ENCODE results near the gene FAM161A.
"Not testable (repeated sequence)": the region's sequence is repeated elsewhere in the genome, so short reads cannot be mapped to it uniquely, and the experiment has no call there.

FAM161A gene

DNA sequence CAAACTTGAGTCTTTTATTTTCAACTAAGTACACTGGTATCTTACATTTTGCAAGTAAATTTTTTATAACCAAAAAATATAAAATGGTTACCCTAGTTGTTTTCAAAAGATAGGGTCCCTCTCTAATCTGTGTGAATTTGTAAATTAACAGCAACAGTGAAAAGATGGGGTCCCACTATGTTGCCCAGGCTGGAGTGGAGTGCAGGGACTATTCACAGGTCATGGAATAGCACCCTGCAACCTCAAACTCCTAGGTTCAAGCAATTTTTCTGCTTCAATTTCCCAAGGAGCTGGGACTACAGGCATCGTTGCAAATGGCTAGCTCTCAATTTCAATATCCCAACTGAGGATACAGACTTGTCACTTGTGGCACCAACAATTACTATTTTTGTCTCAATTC is 22.5 kb upstream of the FAM161A start:
- Histone ChIP-seq H3K27ac (ENCODE audit: extremely low read depth, low read depth, low read length) (no peak overlapping the region), H3K36me3 (ENCODE audit: control insufficient read depth in 2 of 2, insufficient read depth in 1 of 2, low read length in 2 of 2) (peaks cover 98% of the 10 kb centered on the region in 2 experiments), H3K4me3 (ENCODE audit: low read depth, low read length) (no peak overlapping the region), H3K9me3 (ENCODE audit: control insufficient read depth, insufficient read depth, low read depth, low read length) (no peaks in the 10 kb centered on the region), H3K4me1 (ENCODE audit: control insufficient read depth, insufficient read depth, low read length) (no peaks in the 10 kb centered on the region)
- no peak for TF ChIP-seq ZNF837 (tag by site-specific recombination; IDR thresholded peaks at IDR 0.05)
- TF ChIP-seq, protein P1, sequence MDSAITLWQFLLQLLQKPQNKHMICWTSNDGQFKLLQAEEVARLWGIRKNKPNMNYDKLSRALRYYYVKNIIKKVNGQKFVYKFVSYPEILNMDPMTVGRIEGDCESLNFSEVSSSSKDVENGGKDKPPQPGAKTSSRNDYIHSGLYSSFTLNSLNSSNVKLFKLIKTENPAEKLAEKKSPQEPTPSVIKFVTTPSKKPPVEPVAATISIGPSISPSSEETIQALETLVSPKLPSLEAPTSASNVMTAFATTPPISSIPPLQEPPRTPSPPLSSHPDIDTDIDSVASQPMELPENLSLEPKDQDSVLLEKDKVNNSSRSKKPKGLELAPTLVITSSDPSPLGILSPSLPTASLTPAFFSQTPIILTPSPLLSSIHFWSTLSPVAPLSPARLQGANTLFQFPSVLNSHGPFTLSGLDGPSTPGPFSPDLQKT (IDR thresholded peaks at IDR 0.05; ENCODE audit: borderline replicate concordance, low read depth, low read length) = no peak
- no peak for TF ChIP-seq GLI2 (tag by site-specific recombination; IDR thresholded peaks at IDR 0.05; ENCODE audit: borderline replicate concordance, low read depth)
- TF ChIP-seq ZNF645 (tag by site-specific recombination; IDR thresholded peaks at IDR 0.05) = no peak
- no peak for TF ChIP-seq ZFP41 (tag by site-specific recombination; IDR thresholded peaks at IDR 0.05; ENCODE audit: borderline replicate concordance)
- no peak for TF ChIP-seq ZNF140 (tag by site-specific recombination; IDR thresholded peaks at IDR 0.05)
- TF ChIP-seq KLF7 (tag by site-specific recombination; IDR thresholded peaks at IDR 0.05; ENCODE audit: borderline replicate concordance) = no peak
- no peak for TF ChIP-seq ZNF549 (tag by site-specific recombination; IDR thresholded peaks at IDR 0.05)
- TF ChIP-seq GFI1B (tag by site-specific recombination; IDR thresholded peaks at IDR 0.05) = no peak
- TF ChIP-seq, protein P2, sequence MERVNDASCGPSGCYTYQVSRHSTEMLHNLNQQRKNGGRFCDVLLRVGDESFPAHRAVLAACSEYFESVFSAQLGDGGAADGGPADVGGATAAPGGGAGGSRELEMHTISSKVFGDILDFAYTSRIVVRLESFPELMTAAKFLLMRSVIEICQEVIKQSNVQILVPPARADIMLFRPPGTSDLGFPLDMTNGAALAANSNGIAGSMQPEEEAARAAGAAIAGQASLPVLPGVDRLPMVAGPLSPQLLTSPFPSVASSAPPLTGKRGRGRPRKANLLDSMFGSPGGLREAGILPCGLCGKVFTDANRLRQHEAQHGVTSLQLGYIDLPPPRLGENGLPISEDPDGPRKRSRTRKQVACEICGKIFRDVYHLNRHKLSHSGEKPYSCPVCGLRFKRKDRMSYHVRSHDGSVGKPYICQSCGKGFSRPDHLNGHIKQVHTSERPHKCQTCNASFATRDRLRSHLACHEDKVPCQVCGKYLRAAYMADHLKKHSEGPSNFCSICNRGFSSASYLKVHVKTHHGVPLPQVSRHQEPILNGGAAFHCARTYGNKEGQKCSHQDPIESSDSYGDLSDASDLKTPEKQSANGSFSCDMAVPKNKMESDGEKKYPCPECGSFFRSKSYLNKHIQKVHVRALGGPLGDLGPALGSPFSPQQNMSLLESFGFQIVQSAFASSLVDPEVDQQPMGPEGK (tag by site-specific recombination; IDR thresholded peaks at IDR 0.05) = no peak
- TF ChIP-seq SP3 (tag by site-specific recombination; IDR thresholded peaks at IDR 0.05) = no peak
- TF ChIP-seq ZNF324 (tag by site-specific recombination; IDR thresholded peaks at IDR 0.05) = no peak
- TF ChIP-seq KLF8 (tag by site-specific recombination; IDR thresholded peaks at IDR 0.05) = no peak
- no peak for TF ChIP-seq ZNF121 (tag by site-specific recombination; IDR thresholded peaks at IDR 0.05)
- TF ChIP-seq ZNF354C (tag by site-specific recombination; IDR thresholded peaks at IDR 0.05; ENCODE audit: borderline replicate concordance, low read depth) = no peak
- no peak for TF ChIP-seq ZNF501 (tag by site-specific recombination; IDR thresholded peaks at IDR 0.05)
- TF ChIP-seq ZNF623 (tag by site-specific recombination; IDR thresholded peaks at IDR 0.05) = no peak
- no peak for TF ChIP-seq ZNF658 (tag by site-specific recombination; IDR thresholded peaks at IDR 0.05)
- ChIA-PET POLR2A (no interaction called here), CTCF (no interaction called here)

DNA sequence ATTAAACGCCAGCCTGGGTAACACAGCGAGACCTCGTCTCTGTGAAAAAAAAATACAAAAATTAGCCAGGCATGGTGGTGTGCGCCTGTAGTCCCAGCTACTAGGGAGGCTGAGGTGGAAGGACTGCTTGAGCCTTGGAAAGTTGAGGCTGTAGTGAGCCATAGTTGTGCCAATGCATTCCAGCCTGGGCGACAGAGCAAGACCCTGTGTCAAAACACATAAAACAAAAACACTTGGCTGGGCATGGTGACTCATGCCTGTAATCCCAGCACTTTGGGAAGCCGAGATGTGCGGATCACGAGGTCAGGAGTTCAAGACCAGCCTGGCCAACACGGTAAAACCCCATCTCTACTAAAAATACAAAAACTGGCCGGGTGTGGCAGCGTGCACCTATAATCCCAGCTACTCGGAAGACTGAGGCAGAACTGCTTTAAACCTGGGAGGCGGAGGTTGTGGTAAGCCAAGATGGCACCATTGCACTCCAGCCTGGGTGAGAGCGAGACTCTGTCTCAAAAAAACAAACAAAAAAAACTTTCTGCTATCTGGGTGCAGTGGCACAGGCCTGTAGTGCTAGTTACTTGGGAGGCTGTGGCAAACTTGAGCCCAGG is 12.7 kb upstream of the FAM161A start:
- H3K4me3 ChIP-seq (ENCODE audit: low read depth, low read length); CTCF ChIA-PET; H3K4me1 ChIP-seq (ENCODE audit: control insufficient read depth, insufficient read depth, low read length); H3K9me3 ChIP-seq (ENCODE audit: control insufficient read depth, insufficient read depth, low read depth, low read length); H3K27ac ChIP-seq (ENCODE audit: extremely low read depth, low read depth, low read length): not testable (repeated sequence)
- POLR2A ChIA-PET = interaction anchor here (0.6 to 2.1 kb wide), 3 partner anchors 12 to 479 kb away, joined by 3 to 9 read pairs (median 5); partner anchors contain the start of gene FAM161A
- TF ChIP-seq ZNF600 (tag by site-specific recombination; IDR thresholded peaks at IDR 0.05) = peak; percentile 71; the same call in 1 of the 2 replicates
- peaks cover 69 to 77% of the 10 kb centered on the region in 2 experiments for H3K36me3 ChIP-seq (ENCODE audit: control insufficient read depth in 2 of 2, insufficient read depth in 1 of 2, low read length in 2 of 2)

Data from HEK293 (cell line).